ENCODE results near the gene CHAT. TPM values are rescaled to one million over a fixed set of nuclear protein-coding genes. Genes with fewer than 3 reads are reported as not detected.

Gene CHAT
- total RNA-seq, 1 experiment from 2014 or later, result not detected

DNA sequence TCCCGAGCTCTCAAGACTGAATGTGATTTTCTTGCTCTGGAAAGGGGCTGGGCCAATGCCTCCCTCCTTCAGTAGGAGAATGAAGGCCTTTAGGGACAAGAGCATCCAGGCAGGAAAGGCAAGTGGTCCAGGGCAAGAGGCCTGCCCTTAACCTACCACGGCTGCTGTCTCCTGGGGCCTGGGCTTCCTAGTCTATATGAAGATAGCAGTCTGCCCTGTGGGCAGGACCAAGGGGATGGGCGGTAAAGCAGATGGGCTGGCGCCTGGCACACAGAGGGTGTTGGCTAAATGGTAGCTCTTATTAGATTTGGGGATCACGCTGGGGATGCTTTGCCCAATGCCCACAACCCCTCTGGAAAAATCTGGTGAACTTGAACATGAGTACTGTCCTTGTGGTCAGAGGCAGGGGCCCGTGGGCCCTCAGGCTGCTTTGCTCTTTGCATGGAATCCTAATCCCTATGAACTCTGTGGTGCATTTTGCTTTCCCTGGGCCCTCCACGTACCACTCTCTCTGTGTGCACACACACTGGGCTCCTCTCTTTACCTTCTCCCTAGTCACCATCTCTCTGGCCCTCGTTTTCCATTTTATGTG, 20.3 kb downstream of the CHAT start:
- H4K20me1 ChIP-seq (ENCODE audit: insufficient read depth), result no peaks in the 10 kb centered on the region
- no peak overlapping the region for H2AFZ ChIP-seq (ENCODE audit: low read depth, low read length, poor library complexity, severe bottlenecking)
- ATAC-seq (no peak), DNase-seq (ENCODE audit: low read depth, low spot score) (no peak)
- ChIA-PET RAD21 (ENCODE audit: low non-redundant PET in 1 of 2, low total read pairs in 2 of 2, uncharacterized antibody in 2 of 2, unreplicated experiment in 2 of 2) (no interaction called here), CTCF (no interaction called here), POLR2A (no interaction called here)
- no peak overlapping the region for H3K27ac ChIP-seq (ENCODE audit: low read depth, low read length)
- intact Hi-C loops (cut with micrococcal nuclease), result no loop called here
- no peaks in the 10 kb centered on the region for H3K79me2 ChIP-seq (ENCODE audit: insufficient read depth, low read length)
- no peaks in the 10 kb centered on the region for H3K36me3 ChIP-seq (ENCODE audit: control insufficient read depth in 1 of 2, insufficient read depth in 2 of 2, low read length in 2 of 2)
- no peak overlapping the region for H3K4me3 ChIP-seq (replicated peaks in 1 of 2; ENCODE audit: low read depth in 1 of 2, low read length in 2 of 2)
- no peak overlapping the region for H3K9ac ChIP-seq (ENCODE audit: low read length)
- no peaks in the 10 kb centered on the region for H3K9me2 ChIP-seq (ENCODE audit: insufficient read depth)
- H3K9me3 ChIP-seq (ENCODE audit: control insufficient read depth in 1 of 2, insufficient read depth in 1 of 2, low read depth in 1 of 2, low read length in 2 of 2), result no peaks in the 10 kb centered on the region
- H3K4me2 ChIP-seq (ENCODE audit: low read length), result no peak overlapping the region
- BruUV-seq (replicated peaks), result no TSS peak
- peaks cover 0 to 4% of the 10 kb centered on the region in 2 experiments; a peak in 1 of 4 replicates for H3K4me1 ChIP-seq (ENCODE audit: control insufficient read depth in 1 of 2, insufficient read depth in 2 of 2, low read length in 2 of 2)
- peaks cover 26% of the 10 kb centered on the region for H3K27me3 ChIP-seq (ENCODE audit: insufficient read depth, low read length)
- TF ChIP-seq, protein P1, sequence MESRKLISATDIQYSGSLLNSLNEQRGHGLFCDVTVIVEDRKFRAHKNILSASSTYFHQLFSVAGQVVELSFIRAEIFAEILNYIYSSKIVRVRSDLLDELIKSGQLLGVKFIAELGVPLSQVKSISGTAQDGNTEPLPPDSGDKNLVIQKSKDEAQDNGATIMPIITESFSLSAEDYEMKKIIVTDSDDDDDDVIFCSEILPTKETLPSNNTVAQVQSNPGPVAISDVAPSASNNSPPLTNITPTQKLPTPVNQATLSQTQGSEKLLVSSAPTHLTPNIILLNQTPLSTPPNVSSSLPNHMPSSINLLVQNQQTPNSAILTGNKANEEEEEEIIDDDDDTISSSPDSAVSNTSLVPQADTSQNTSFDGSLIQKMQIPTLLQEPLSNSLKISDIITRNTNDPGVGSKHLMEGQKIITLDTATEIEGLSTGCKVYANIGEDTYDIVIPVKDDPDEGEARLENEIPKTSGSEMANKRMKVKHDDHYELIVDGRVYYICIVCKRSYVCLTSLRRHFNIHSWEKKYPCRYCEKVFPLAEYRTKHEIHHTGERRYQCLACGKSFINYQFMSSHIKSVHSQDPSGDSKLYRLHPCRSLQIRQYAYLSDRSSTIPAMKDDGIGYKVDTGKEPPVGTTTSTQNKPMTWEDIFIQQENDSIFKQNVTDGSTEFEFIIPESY (IDR thresholded peaks at IDR 0.05; ENCODE audit: extremely low read depth, insufficient replicate concordance, low read length), result no peak
- no peak for TF ChIP-seq EZH2phosphoT487 (IDR thresholded peaks at IDR 0.05; ENCODE audit: borderline replicate concordance)
- no peak for TF ChIP-seq SIN3A (IDR thresholded peaks at IDR 0.05; ENCODE audit: low read depth)
- TF ChIP-seq, protein P2, sequence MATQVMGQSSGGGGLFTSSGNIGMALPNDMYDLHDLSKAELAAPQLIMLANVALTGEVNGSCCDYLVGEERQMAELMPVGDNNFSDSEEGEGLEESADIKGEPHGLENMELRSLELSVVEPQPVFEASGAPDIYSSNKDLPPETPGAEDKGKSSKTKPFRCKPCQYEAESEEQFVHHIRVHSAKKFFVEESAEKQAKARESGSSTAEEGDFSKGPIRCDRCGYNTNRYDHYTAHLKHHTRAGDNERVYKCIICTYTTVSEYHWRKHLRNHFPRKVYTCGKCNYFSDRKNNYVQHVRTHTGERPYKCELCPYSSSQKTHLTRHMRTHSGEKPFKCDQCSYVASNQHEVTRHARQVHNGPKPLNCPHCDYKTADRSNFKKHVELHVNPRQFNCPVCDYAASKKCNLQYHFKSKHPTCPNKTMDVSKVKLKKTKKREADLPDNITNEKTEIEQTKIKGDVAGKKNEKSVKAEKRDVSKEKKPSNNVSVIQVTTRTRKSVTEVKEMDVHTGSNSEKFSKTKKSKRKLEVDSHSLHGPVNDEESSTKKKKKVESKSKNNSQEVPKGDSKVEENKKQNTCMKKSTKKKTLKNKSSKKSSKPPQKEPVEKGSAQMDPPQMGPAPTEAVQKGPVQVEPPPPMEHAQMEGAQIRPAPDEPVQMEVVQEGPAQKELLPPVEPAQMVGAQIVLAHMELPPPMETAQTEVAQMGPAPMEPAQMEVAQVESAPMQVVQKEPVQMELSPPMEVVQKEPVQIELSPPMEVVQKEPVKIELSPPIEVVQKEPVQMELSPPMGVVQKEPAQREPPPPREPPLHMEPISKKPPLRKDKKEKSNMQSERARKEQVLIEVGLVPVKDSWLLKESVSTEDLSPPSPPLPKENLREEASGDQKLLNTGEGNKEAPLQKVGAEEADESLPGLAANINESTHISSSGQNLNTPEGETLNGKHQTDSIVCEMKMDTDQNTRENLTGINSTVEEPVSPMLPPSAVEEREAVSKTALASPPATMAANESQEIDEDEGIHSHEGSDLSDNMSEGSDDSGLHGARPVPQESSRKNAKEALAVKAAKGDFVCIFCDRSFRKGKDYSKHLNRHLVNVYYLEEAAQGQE (IDR thresholded peaks at IDR 0.05; ENCODE audit: low read depth), result no peak
- TF ChIP-seq ZNF274 (IDR thresholded peaks at IDR 0.05; ENCODE audit: low read depth, low read length), result no peak
- no peak for TF ChIP-seq POLR2A (IDR thresholded peaks at IDR 0.05; ENCODE audit: borderline replicate concordance, extremely low read depth, insufficient read depth, insufficient read length)
- TF ChIP-seq YY1 (IDR thresholded peaks at IDR 0.05; ENCODE audit: extremely low read depth, insufficient replicate concordance, low read depth, low read length), result no peak
- no peak for TF ChIP-seq CBX3 (IDR thresholded peaks at IDR 0.05; ENCODE audit: low read depth)
- no peak for TF ChIP-seq ELF1 (IDR thresholded peaks at IDR 0.05; ENCODE audit: borderline replicate concordance, low read depth)
- TF ChIP-seq, protein P3, sequence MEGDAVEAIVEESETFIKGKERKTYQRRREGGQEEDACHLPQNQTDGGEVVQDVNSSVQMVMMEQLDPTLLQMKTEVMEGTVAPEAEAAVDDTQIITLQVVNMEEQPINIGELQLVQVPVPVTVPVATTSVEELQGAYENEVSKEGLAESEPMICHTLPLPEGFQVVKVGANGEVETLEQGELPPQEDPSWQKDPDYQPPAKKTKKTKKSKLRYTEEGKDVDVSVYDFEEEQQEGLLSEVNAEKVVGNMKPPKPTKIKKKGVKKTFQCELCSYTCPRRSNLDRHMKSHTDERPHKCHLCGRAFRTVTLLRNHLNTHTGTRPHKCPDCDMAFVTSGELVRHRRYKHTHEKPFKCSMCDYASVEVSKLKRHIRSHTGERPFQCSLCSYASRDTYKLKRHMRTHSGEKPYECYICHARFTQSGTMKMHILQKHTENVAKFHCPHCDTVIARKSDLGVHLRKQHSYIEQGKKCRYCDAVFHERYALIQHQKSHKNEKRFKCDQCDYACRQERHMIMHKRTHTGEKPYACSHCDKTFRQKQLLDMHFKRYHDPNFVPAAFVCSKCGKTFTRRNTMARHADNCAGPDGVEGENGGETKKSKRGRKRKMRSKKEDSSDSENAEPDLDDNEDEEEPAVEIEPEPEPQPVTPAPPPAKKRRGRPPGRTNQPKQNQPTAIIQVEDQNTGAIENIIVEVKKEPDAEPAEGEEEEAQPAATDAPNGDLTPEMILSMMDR (IDR thresholded peaks at IDR 0.05 in 2 of 3, conservative IDR thresholded peaks at IDR 0.05 in 1 of 3; ENCODE audit: borderline replicate concordance in 1 of 3, insufficient read depth in 1 of 3, low read depth in 2 of 3, low read length in 2 of 3), result no peak
- no peak for TF ChIP-seq JUND (IDR thresholded peaks at IDR 0.05)
- no peak for TF ChIP-seq SP1 (IDR thresholded peaks at IDR 0.05; ENCODE audit: low read depth)
- no peak for TF ChIP-seq EGR1 (IDR thresholded peaks at IDR 0.05; ENCODE audit: low read depth)

All from HCT116 (cell line).